Trophoblast cell (in vitro differentiated cells and primary cell): ENCODE results near the gene ZNF594.
"Not testable (repeated sequence)": the region's sequence is repeated elsewhere in the genome, so short reads cannot be mapped to it uniquely, and the experiment has no call there.

Experiments
- DNase-seq, 2 donors: peaks; one replicate each; pipeline ENCODE4 v3.0.0-alpha.2; 2016
- H2AFZ ChIP-seq: 2 replicates; pipeline ENCODE4 v1.6.1; 2013; ENCODE audit warnings: low read length, moderate library complexity, mild to moderate bottlenecking; ENCODE audit not compliant: insufficient read depth, poor library complexity
- H2AK5ac ChIP-seq: 2 replicates; pipeline ENCODE4 v1.6.1; 2013; ENCODE audit warnings: mild to moderate bottlenecking, low read length
- H2BK120ac ChIP-seq: 2 replicates; pipeline ENCODE4 v1.6.1; 2013; ENCODE audit warnings: low read length, mild to moderate bottlenecking, moderate library complexity; ENCODE audit not compliant: insufficient read depth, poor library complexity
- H2BK12ac ChIP-seq: 2 replicates; pipeline ENCODE4 v1.6.1; 2013; ENCODE audit warnings: mild to moderate bottlenecking, low read length, moderate library complexity
- H2BK5ac ChIP-seq: 2 replicates; pipeline ENCODE4 v1.6.1; 2013; ENCODE audit warnings: low read length, low read depth, moderate library complexity, mild to moderate bottlenecking; ENCODE audit not compliant: poor library complexity
- H3K14ac ChIP-seq: 2 replicates; pipeline ENCODE4 v1.6.1; 2013; ENCODE audit warnings: mild to moderate bottlenecking, low read length
- H3K18ac ChIP-seq: 2 replicates; pipeline ENCODE4 v1.6.1; 2013; ENCODE audit warnings: mild to moderate bottlenecking, low read length
- H3K23ac ChIP-seq: 2 replicates; pipeline ENCODE4 v1.6.1; 2013; ENCODE audit warnings: low read length
- H3K27ac ChIP-seq: 2 replicates; pipeline ENCODE4 v1.5.1; 2013; ENCODE audit warnings: low read depth, mild to moderate bottlenecking, inconsistent platforms, low read length, moderate library complexity
- H3K27me3 ChIP-seq: 2 replicates; pipeline ENCODE4 v1.6.1; 2013; ENCODE audit warnings: inconsistent platforms, mild to moderate bottlenecking, low read length, moderate library complexity; ENCODE audit not compliant: insufficient read depth
- H3K36me3 ChIP-seq, 2 experiments: 1 replicate in 1 of 2; 2 replicates in 1 of 2; pipeline ENCODE4 v1.6.1; 2013; ENCODE audit warnings: low read length in 2 of 2, mild to moderate bottlenecking in 2 of 2, moderate library complexity in 1 of 2; ENCODE audit not compliant: insufficient read depth in 2 of 2, control insufficient read depth in 1 of 2
- H3K4ac ChIP-seq: 2 replicates; pipeline ENCODE4 v1.6.1; 2013; ENCODE audit warnings: low read depth, mild to moderate bottlenecking, low read length, moderate library complexity
- H3K4me1 ChIP-seq, 2 experiments: 1 replicate in 1 of 2; 2 replicates in 1 of 2; pipeline ENCODE4 v1.6.1; 2013; ENCODE audit warnings: low read length in 2 of 2, mild to moderate bottlenecking in 2 of 2, moderate library complexity in 1 of 2; ENCODE audit not compliant: insufficient read depth in 2 of 2, control insufficient read depth in 1 of 2
- H3K4me2 ChIP-seq: 2 replicates; pipeline ENCODE4 v1.6.1; 2013; ENCODE audit warnings: inconsistent platforms, mild to moderate bottlenecking, low read length, moderate library complexity
- H3K4me3 ChIP-seq: 2 replicates; pipeline ENCODE4 v1.5.1; 2013; ENCODE audit warnings: mild to moderate bottlenecking, low read depth, low read length, inconsistent platforms
- H3K79me1 ChIP-seq: one replicate; pipeline ENCODE4 v1.6.1; 2013; ENCODE audit warnings: low read length
- H3K79me2 ChIP-seq: 2 replicates; pipeline ENCODE4 v1.6.1; 2013; ENCODE audit warnings: low read length, mild to moderate bottlenecking; ENCODE audit not compliant: control insufficient read depth, insufficient read depth, poor library complexity
- H3K9ac ChIP-seq: 2 replicates; pipeline ENCODE4 v1.6.1; 2013; ENCODE audit warnings: mild to moderate bottlenecking, low read length
- H3K9me3 ChIP-seq: 2 replicates; pipeline ENCODE4 v1.6.1; 2013; ENCODE audit warnings: low read depth, mild to moderate bottlenecking, control low read depth, inconsistent platforms, low read length; ENCODE audit not compliant: insufficient read depth
- H4K12ac ChIP-seq: 2 replicates; pipeline ENCODE4 v1.6.1; 2013; ENCODE audit warnings: low read depth, mild to moderate bottlenecking, low read length, moderate library complexity
- H4K8ac ChIP-seq: 2 replicates; pipeline ENCODE4 v1.6.1; 2013; ENCODE audit warnings: low read depth, mild to moderate bottlenecking, low read length, moderate library complexity
- H4K91ac ChIP-seq: one replicate; pipeline ENCODE4 v1.6.1; 2013; ENCODE audit warnings: low read depth, mild to moderate bottlenecking, low read length, moderate library complexity
- WGBS: extraction: QIAGEN DNeasy Blood & Tissue Kit; methylation state at CpG from one replicate; pipeline ENCODE4 v1.1.7; 2013; ENCODE audit warnings: missing lambda C conversion rate; ENCODE audit not compliant: insufficient read length, insufficient coverage; ENCODE audit errors: extremely low coverage; 5-methylcytosine and 5-hydroxymethylcytosine counted together

Gene ZNF594

GRCh38 chr17:5160702-5161101 is 31.0 kb downstream of the ZNF594 start:
- not testable (repeated sequence) for H3K79me1 ChIP-seq, H4K91ac ChIP-seq, H3K4me3 ChIP-seq, H3K9me3 ChIP-seq, H3K79me2 ChIP-seq, H3K27ac ChIP-seq, H3K9ac ChIP-seq, H3K4me2 ChIP-seq, H2BK120ac ChIP-seq, H3K4ac ChIP-seq, H2BK12ac ChIP-seq, H2AK5ac ChIP-seq, DNase-seq, H2BK5ac ChIP-seq, H3K4me1 ChIP-seq, H3K14ac ChIP-seq, H3K23ac ChIP-seq, H3K36me3 ChIP-seq, H3K27me3 ChIP-seq, H2AFZ ChIP-seq, H4K12ac ChIP-seq, H3K18ac ChIP-seq, H4K8ac ChIP-seq
- WGBS: no CpG with 5 or more reads among the region's 1 CpG

- not testable (repeated sequence) for DNase-seq, H3K23ac ChIP-seq, H3K79me2 ChIP-seq, H3K9ac ChIP-seq, H3K27ac ChIP-seq, H3K18ac ChIP-seq, H4K12ac ChIP-seq, H3K27me3 ChIP-seq, H3K9me3 ChIP-seq, H3K36me3 ChIP-seq, H2AK5ac ChIP-seq, H2BK120ac ChIP-seq, H4K8ac ChIP-seq, H2BK12ac ChIP-seq, H3K4ac ChIP-seq, H3K4me2 ChIP-seq, H4K91ac ChIP-seq, H3K4me3 ChIP-seq, H2BK5ac ChIP-seq, H3K14ac ChIP-seq, H3K79me1 ChIP-seq, H3K4me1 ChIP-seq, H2AFZ ChIP-seq
- WGBS: no CpG with 5 or more reads among the region's 1 CpG
Measured at GRCh38 chr17:5146122-5146521, 45.5 kb downstream of the ZNF594 start.

GRCh38 chr17:5142877-5143276 is 48.8 kb downstream of the ZNF594 start:
- not testable (repeated sequence) for H4K8ac ChIP-seq, DNase-seq

GRCh38 chr17:5139458-5139732 is 52.3 kb downstream of the ZNF594 start:
- H3K4ac ChIP-seq: no peak overlapping the region
- H3K9me3 ChIP-seq: peaks cover 10% of the 10 kb centered on the region
- H3K9ac ChIP-seq: no peak overlapping the region
- no peak overlapping the region for H3K18ac ChIP-seq
- no peak overlapping the region for H2AK5ac ChIP-seq
- H3K36me3 ChIP-seq: no peaks in the 10 kb centered on the region
- H3K79me1 ChIP-seq: no peaks in the 10 kb centered on the region
- WGBS: no CpG with 5 or more reads among the region's 5 CpGs
- H2BK5ac ChIP-seq: no peak overlapping the region
- no peak overlapping the region for H2AFZ ChIP-seq
- no peak overlapping the region for H3K27ac ChIP-seq
- no peak overlapping the region for H3K14ac ChIP-seq
- no peak overlapping the region for H4K8ac ChIP-seq
- no peak overlapping the region for H2BK12ac ChIP-seq
- no peak overlapping the region for H3K4me3 ChIP-seq
- H3K27me3 ChIP-seq: no peaks in the 10 kb centered on the region
- no peak overlapping the region for H4K12ac ChIP-seq
- H3K4me1 ChIP-seq: no peaks in the 10 kb centered on the region
- no peak overlapping the region for H3K4me2 ChIP-seq
- no peaks in the 10 kb centered on the region for H3K79me2 ChIP-seq
- no peak for DNase-seq
- no peak overlapping the region for H4K91ac ChIP-seq
- no peak overlapping the region for H2BK120ac ChIP-seq
- H3K23ac ChIP-seq: no peak overlapping the region

More at GRCh38 chr17:5142877-5143276, 48.8 kb downstream of the ZNF594 start:
- H3K9ac ChIP-seq, H3K36me3 ChIP-seq, H4K91ac ChIP-seq, H3K4ac ChIP-seq, H3K4me1 ChIP-seq, H3K9me3 ChIP-seq, H2AFZ ChIP-seq, H3K18ac ChIP-seq, H3K27me3 ChIP-seq, H3K4me2 ChIP-seq, H2BK5ac ChIP-seq, H3K27ac ChIP-seq, H3K79me1 ChIP-seq, H4K12ac ChIP-seq, H2AK5ac ChIP-seq, H3K4me3 ChIP-seq, H3K14ac ChIP-seq, H3K79me2 ChIP-seq, H2BK12ac ChIP-seq, H2BK120ac ChIP-seq, H3K23ac ChIP-seq: not testable (repeated sequence)
- WGBS: no CpG with 5 or more reads among the region's 18 CpGs
